PC-3 (cell line): ENCODE measurements around the gene PRKAR1B. TPM values are rescaled to one million over a fixed set of nuclear protein-coding genes. Genes with fewer than 3 reads are reported as not detected.

Experiments used
- ATAC-seq: fragments of 200-7000 bp; cut with Tn5 transposase; 2 replicates; pipeline ENCODE4 v1.9.1; 2020; ENCODE audit warnings: mild to moderate bottlenecking, moderate library complexity
- BruUV-seq: library from RNA; stranded (reverse); fragments of 400-500 nt; replicated peaks from 2 replicates; lab custom pipeline; 2021; lab: Mats Ljungman, UMichigan
- CTCF ChIA-PET: fragments of 300-600 bp; sonication (Branson Sonifier 250); formaldehyde crosslinking; loops from one replicate; lab custom pipeline; 2022; ENCODE audit warnings: antibody characterized with exemption; lab: Charles Lee
- POLR2A ChIA-PET: fragments of 300-600 bp; sonication (Branson Sonifier 250); formaldehyde crosslinking; loops from one replicate; lab custom pipeline; 2022; ENCODE audit warnings: antibody characterized with exemption; ENCODE audit not compliant: unreplicated experiment; lab: Charles Lee
- DNase-seq: peaks from one replicate; pipeline ENCODE4 v3.0.0-alpha.2; 2015
- H2AFZ ChIP-seq: fragments of 300-600 bp; sonication (generic); 2 replicates; pipeline ENCODE4 v1.6.0; 2016; ENCODE audit warnings: antibody characterized with exemption, low read length
- H3F3A ChIP-seq: fragments of 300-600 bp; sonication (generic); one replicate; pipeline ENCODE4 v1.6.0; 2017; ENCODE audit warnings: antibody characterized with exemption, low read length, control low read depth, mild to moderate bottlenecking; ENCODE audit not compliant: unreplicated experiment
- H3K27ac ChIP-seq: fragments of 300-600 bp; sonication (generic); 2 replicates; pipeline ENCODE4 v1.5.1; 2016; ENCODE audit warnings: mild to moderate bottlenecking, low read length
- H3K27me3 ChIP-seq: fragments of 300-600 bp; sonication (generic); 2 replicates; pipeline ENCODE4 v1.6.1; 2016; ENCODE audit warnings: low read length, mixed read lengths
- H3K36me3 ChIP-seq: fragments of 300-600 bp; sonication (generic); 2 replicates; pipeline ENCODE4 v1.6.1; 2016; ENCODE audit warnings: low read depth, mixed run types, low read length, mixed read lengths
- H3K4me1 ChIP-seq: fragments of 300-600 bp; sonication (generic); 2 replicates; pipeline ENCODE4 v1.5.1; 2016; ENCODE audit warnings: low read length; ENCODE audit not compliant: insufficient read depth
- H3K4me2 ChIP-seq: fragments of 300-600 bp; sonication (generic); 2 replicates; pipeline ENCODE4 v1.6.0; 2016; ENCODE audit warnings: low read length
- H3K4me3 ChIP-seq: fragments of 300-600 bp; sonication (generic); 2 replicates; pipeline ENCODE4 v1.5.1; 2016; ENCODE audit warnings: mild to moderate bottlenecking, low read length, mixed read lengths
- H3K79me2 ChIP-seq: fragments of 300-600 bp; sonication (generic); 2 replicates; pipeline ENCODE4 v1.6.1; 2017; ENCODE audit warnings: low read length, mixed read lengths
- H3K9ac ChIP-seq: fragments of 300-600 bp; sonication (generic); 2 replicates; pipeline ENCODE4 v1.6.0; 2016; ENCODE audit warnings: mild to moderate bottlenecking, low read length
- H3K9me2 ChIP-seq: fragments of 300-600 bp; sonication (generic); replicated peaks from 2 replicates; pipeline ENCODE4 v1.6.1; 2016; ENCODE audit warnings: mixed run types, low read length, mixed read lengths
- H3K9me3 ChIP-seq: fragments of 300-600 bp; sonication (generic); 2 replicates; pipeline ENCODE4 v1.6.1; 2016; ENCODE audit warnings: low read length, mixed read lengths
- H4K20me1 ChIP-seq: fragments of 300-600 bp; sonication (generic); 2 replicates; pipeline ENCODE4 v1.6.1; 2016; ENCODE audit warnings: low read length, mixed read lengths
- EZH2 ChIP-seq: fragments of 300-600 bp; sonication (generic); IDR thresholded peaks from one replicate; pipeline ENCODE4 v1.6.1; 2017; ENCODE audit warnings: antibody characterized with exemption, mild to moderate bottlenecking, low read length; ENCODE audit not compliant: unreplicated experiment
- EZH2phosphoT487 ChIP-seq: fragments of 300-600 bp; sonication (generic); IDR thresholded peaks from 2 replicates; pipeline ENCODE4 v1.6.1; 2018; ENCODE audit warnings: mild to moderate bottlenecking, antibody characterized with exemption, low read length, borderline replicate concordance
- intact Hi-C: fragments of 100-400 bp; cut with micrococcal nuclease; formaldehyde crosslinking; loops from 2 replicates; pipeline ENCODE4 v1.9.0; 2023
- total RNA-seq: library from RNA; depleted of rRNA; stranded (reverse); fragments of >200 nt; gene quantifications from 2 replicates; pipeline ENCODE4 v1.2.3, GENCODE V29; 2014
- TF ChIP-seq, protein P1 (sequence below): fragments of 300-600 bp; sonication (generic); conservative IDR thresholded peaks from 2 replicates; pipeline ENCODE4 v1.5.1; 2017; ENCODE audit warnings: antibody characterized with exemption, low read depth, mild to moderate bottlenecking, low read length

The PRKAR1B gene
- total RNA-seq, 1 experiment from 2014 or later, result 15.6 TPM

DNA sequence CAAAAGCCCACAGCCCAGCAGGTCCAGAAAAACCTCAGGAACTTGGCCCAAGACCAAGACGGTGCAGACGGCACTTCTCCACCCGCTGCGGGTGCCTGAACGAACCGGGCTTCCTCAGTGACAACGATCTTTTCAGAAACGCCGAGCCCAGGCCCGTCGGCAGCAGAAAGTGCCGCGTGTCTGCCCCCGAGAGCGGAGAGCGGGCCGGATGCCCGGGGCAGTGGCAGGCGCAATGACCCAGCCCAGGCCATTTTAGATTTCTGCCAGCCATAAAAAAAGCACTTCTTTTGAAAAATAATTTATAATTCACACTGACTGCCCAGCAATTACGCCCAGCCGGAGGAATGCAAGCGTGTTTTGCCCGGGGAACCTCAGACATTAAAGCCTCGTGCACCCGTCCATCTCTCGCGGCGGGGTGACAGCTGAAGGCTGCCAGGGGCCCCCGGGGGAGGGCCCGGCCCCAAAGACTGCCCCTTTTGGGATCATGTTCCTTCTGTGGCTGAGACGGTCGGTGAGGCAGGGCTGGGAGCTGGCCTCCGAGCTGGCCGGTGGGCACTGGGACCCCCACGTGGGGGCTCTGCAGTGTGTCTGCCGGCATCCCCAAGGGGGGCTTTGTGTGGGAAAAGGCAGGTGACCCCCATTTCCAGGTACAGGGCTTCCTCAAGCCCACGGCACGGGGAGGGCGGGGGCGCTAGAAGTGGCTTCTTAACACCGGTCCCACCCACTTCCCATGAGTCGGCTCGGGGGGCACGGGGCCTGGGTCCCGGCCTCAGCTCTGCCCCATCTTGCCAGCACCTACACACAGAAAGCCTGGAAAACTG lies 136.1 kb downstream of the PRKAR1B start:
- H3K9ac ChIP-seq, result no peak overlapping the region
- ChIA-PET POLR2A (no interaction called here), CTCF (no interaction called here)
- no peak overlapping the region for H3K4me2 ChIP-seq
- H3K4me1 ChIP-seq, result no peaks in the 10 kb centered on the region
- no peaks in the 10 kb centered on the region for H4K20me1 ChIP-seq
- H3K27me3 ChIP-seq, result no peaks in the 10 kb centered on the region
- no TSS peak for BruUV-seq
- no peaks in the 10 kb centered on the region for H3K36me3 ChIP-seq
- intact Hi-C loops, result no loop called here
- no peak for ATAC-seq
- H3K4me3 ChIP-seq, result no peak overlapping the region
- no peaks in the 10 kb centered on the region for H3F3A ChIP-seq
- H2AFZ ChIP-seq, result no peak overlapping the region
- TF ChIP-seq EZH2phosphoT487 (no peak), EZH2 (no peak)
- TF ChIP-seq, protein P1, sequence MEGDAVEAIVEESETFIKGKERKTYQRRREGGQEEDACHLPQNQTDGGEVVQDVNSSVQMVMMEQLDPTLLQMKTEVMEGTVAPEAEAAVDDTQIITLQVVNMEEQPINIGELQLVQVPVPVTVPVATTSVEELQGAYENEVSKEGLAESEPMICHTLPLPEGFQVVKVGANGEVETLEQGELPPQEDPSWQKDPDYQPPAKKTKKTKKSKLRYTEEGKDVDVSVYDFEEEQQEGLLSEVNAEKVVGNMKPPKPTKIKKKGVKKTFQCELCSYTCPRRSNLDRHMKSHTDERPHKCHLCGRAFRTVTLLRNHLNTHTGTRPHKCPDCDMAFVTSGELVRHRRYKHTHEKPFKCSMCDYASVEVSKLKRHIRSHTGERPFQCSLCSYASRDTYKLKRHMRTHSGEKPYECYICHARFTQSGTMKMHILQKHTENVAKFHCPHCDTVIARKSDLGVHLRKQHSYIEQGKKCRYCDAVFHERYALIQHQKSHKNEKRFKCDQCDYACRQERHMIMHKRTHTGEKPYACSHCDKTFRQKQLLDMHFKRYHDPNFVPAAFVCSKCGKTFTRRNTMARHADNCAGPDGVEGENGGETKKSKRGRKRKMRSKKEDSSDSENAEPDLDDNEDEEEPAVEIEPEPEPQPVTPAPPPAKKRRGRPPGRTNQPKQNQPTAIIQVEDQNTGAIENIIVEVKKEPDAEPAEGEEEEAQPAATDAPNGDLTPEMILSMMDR, result no peak
- H3K79me2 ChIP-seq, result no peaks in the 10 kb centered on the region
- no peaks in the 10 kb centered on the region for H3K9me2 ChIP-seq
- DNase-seq, result no peak
- no peak overlapping the region for H3K27ac ChIP-seq
- no peaks in the 10 kb centered on the region for H3K9me3 ChIP-seq

- no TSS peak for BruUV-seq
- POLR2A ChIA-PET, result no interaction called here
- Histone ChIP-seq H4K20me1 (no peaks in the 10 kb centered on the region), H3K4me2 (no peak overlapping the region), H3K4me3 (no peak overlapping the region), H3K9me2 (no peaks in the 10 kb centered on the region), H3K36me3 (no peaks in the 10 kb centered on the region), H2AFZ (no peak overlapping the region), H3K27me3 (no peaks in the 10 kb centered on the region), H3K9ac (no peak overlapping the region), H3K4me1 (no peaks in the 10 kb centered on the region), H3K27ac (no peak overlapping the region), H3K9me3 (no peaks in the 10 kb centered on the region), H3F3A (no peaks in the 10 kb centered on the region), H3K79me2 (no peaks in the 10 kb centered on the region)
- CTCF ChIA-PET, result no interaction called here
- TF ChIP-seq EZH2 (no peak), EZH2phosphoT487 (no peak)
- TF ChIP-seq, protein P1, result no peak
- no peak for DNase-seq
- no peak for ATAC-seq
- intact Hi-C loops, result no loop called here
Observed at GRCh38 chr7:589781-590575, 137.1 kb downstream of the PRKAR1B start.

- intact Hi-C loops, result no loop called here
- no peak overlapping the region for H2AFZ ChIP-seq
- no peak for DNase-seq
- no peak overlapping the region for H3K27ac ChIP-seq
- H3K36me3 ChIP-seq, result no peaks in the 10 kb centered on the region
- no peaks in the 10 kb centered on the region for H3K79me2 ChIP-seq
- no peaks in the 10 kb centered on the region for H3K4me1 ChIP-seq
- no peaks in the 10 kb centered on the region for H3F3A ChIP-seq
- no peak overlapping the region for H3K4me3 ChIP-seq
- no peaks in the 10 kb centered on the region for H3K27me3 ChIP-seq
- no peak for ATAC-seq
- H3K9me2 ChIP-seq, result no peaks in the 10 kb centered on the region
- no peak for TF ChIP-seq EZH2phosphoT487
- no peak for TF ChIP-seq EZH2
- TF ChIP-seq, protein P1, result no peak
- no peaks in the 10 kb centered on the region for H4K20me1 ChIP-seq
- no peak overlapping the region for H3K9ac ChIP-seq
- no TSS peak for BruUV-seq
- H3K4me2 ChIP-seq, result no peak overlapping the region
- ChIA-PET CTCF (no interaction called here), POLR2A (no interaction called here)
- H3K9me3 ChIP-seq, result no peaks in the 10 kb centered on the region
Observed at GRCh38 chr7:587767-588166, 139.3 kb downstream of the PRKAR1B start.
